Measurements from ENCODE around the gene COL5A1. TPM values are rescaled to one million over a fixed set of nuclear protein-coding genes. Genes with fewer than 3 reads are reported as not detected.

The COL5A1 gene
- total RNA-seq, 1 experiment from 2014 or later, result 9.5 TPM

- Histone ChIP-seq H2BK15ac (ENCODE audit: low read depth, low read length) (no peak overlapping the region), H3K4me2 (ENCODE audit: insufficient read depth, insufficient read length, low read length) (no peak overlapping the region), H3K27me3 (ENCODE audit: insufficient read depth, low read length) (no peaks in the 10 kb centered on the region), H2BK20ac (ENCODE audit: low read depth, low read length, poor library complexity, severe bottlenecking) (no peak overlapping the region), H2BK5ac (ENCODE audit: insufficient read length, low read length) (no peak overlapping the region), H3K79me2 (ENCODE audit: insufficient read depth, low read length) (no peaks in the 10 kb centered on the region), H2BK120ac (ENCODE audit: low read depth, low read length, poor library complexity, severe bottlenecking) (no peak overlapping the region), H3K27ac (ENCODE audit: insufficient read length, low read depth, low read length) (no peak overlapping the region), H3K4ac (ENCODE audit: low read depth, low read length) (no peak overlapping the region; the same call in 1 of the 2 replicates), H4K20me1 (ENCODE audit: control insufficient read depth, insufficient read depth, insufficient read length) (no peaks in the 10 kb centered on the region), H3T11ph (ENCODE audit: low read length) (no peak overlapping the region), H3K14ac (ENCODE audit: insufficient read depth, low read length) (no peak overlapping the region; the same call in 1 of the 2 replicates), H3K9me3 (ENCODE audit: control insufficient read depth, low read depth, low read length) (no peaks in the 10 kb centered on the region), H3K9ac (ENCODE audit: extremely low read depth, insufficient read length, low read length) (no peak overlapping the region), H3K56ac (ENCODE audit: insufficient read length, low read depth, low read length) (no peak overlapping the region), H3K23ac (ENCODE audit: insufficient read length, low read depth, low read length) (no peak overlapping the region), H3K79me1 (ENCODE audit: insufficient read depth, low read depth, low read length, poor library complexity, severe bottlenecking) (no peaks in the 10 kb centered on the region), H4K91ac (ENCODE audit: insufficient read length, low read depth, low read length) (no peak overlapping the region), H2BK12ac (ENCODE audit: insufficient read length, low read depth, low read length) (no peak overlapping the region), H2AFZ (ENCODE audit: low read length) (no peak overlapping the region), H3K23me2 (ENCODE audit: insufficient read length, low read depth, low read length, poor library complexity, severe bottlenecking) (no peaks in the 10 kb centered on the region), H4K8ac (replicated peaks; ENCODE audit: insufficient read length, low read depth, low read length) (no peak overlapping the region), H3K18ac (ENCODE audit: insufficient read length, low read depth, low read length) (no peak overlapping the region), H2AK5ac (ENCODE audit: insufficient read length, low read length) (no peak overlapping the region), H3K4me1 (ENCODE audit: insufficient read depth, low read length) (no peaks in the 10 kb centered on the region), H4K5ac (ENCODE audit: insufficient read length, low read depth, low read length) (no peak overlapping the region)
- Mint-ChIP-seq H3K9me3 (no peaks in the 10 kb centered on the region), H3K27me3 (ENCODE audit: low read depth) (no peaks in the 10 kb centered on the region; the same call in 1 of the 2 replicates), H3K27ac (no peak overlapping the region; a peak in 1 of 7 replicates), H3K36me3 (ENCODE audit: insufficient read depth in 1 of 3, low read depth in 3 of 3) (no peaks in the 10 kb centered on the region; a peak in 1 of 7 replicates), H3K4me3 (no peak overlapping the region), H3K4me1 (no peaks in the 10 kb centered on the region)
- no CpG with 5 or more reads among the region's 11 CpGs for WGBS (ENCODE audit: extremely low coverage, insufficient read length, low lambda C conversion rate)
- DNase-seq, result no peak
- TF ChIP-seq CTCF (conservative IDR thresholded peaks at IDR 0.05), result no peak
Measured at GRCh38 chr9:134833294-134833880, 191.8 kb downstream of the COL5A1 start.
